H1 (cell line): ENCODE results near the gene FAR2. TPM values are rescaled to one million over a fixed set of nuclear protein-coding genes. Genes with fewer than 3 reads are reported as not detected.

Source experiments
- CTCF ChIA-PET: fragments of 300-600 bp; sonication (Branson Sonifier 250); formaldehyde crosslinking; loops from one replicate; lab custom pipeline; 2021; ENCODE audit not compliant: partially characterized antibody; lab: Charles Lee
- POLR2A ChIA-PET: fragments of 300-600 bp; sonication (Branson Sonifier 250); formaldehyde crosslinking; loops from one replicate; lab custom pipeline; 2021; ENCODE audit warnings: inconsistent platforms; ENCODE audit not compliant: partially characterized antibody; lab: Charles Lee
- DNase-seq, 2 experiments: peaks; one replicate each; pipeline versions ENCODE4 v3.0.0 to v3.0.0-alpha.2; 2010 to 2022; ENCODE audit warnings: low spot score in 2 of 2, low read depth in 1 of 2, mixed read lengths in 1 of 2
- FAIRE-seq: peaks from 2 replicates; lab custom pipeline; 2011; peaks lifted over from hg19 to GRCh38; lab: Jason Lieb, UNC
- H2AFZ ChIP-seq: 2 replicates; pipeline ENCODE4 v1.8.1; 2012; ENCODE audit warnings: low read length, inconsistent platforms
- H2AK5ac ChIP-seq: 2 replicates; pipeline ENCODE4 v1.6.1; 2013; ENCODE audit warnings: low read depth, low read length
- H2BK120ac ChIP-seq: replicated peaks from 2 replicates; pipeline ENCODE3; 2013; ENCODE audit warnings: low read depth, low read length, inconsistent platforms
- H2BK12ac ChIP-seq: 2 replicates; pipeline ENCODE4 v1.6.1; 2013; ENCODE audit warnings: low read depth, low read length
- H2BK15ac ChIP-seq: 2 replicates; pipeline ENCODE4 v1.6.1; 2013; ENCODE audit warnings: low read length
- H2BK20ac ChIP-seq: 2 replicates; pipeline ENCODE4 v1.6.1; 2013; ENCODE audit warnings: low read length
- H2BK5ac ChIP-seq: 2 replicates; pipeline ENCODE4 v1.6.1; 2013; ENCODE audit warnings: low read depth, low read length
- H3K14ac ChIP-seq: 2 replicates; pipeline ENCODE4 v1.6.1; 2013; ENCODE audit warnings: inconsistent platforms; ENCODE audit not compliant: insufficient read length
- H3K18ac ChIP-seq: 2 replicates; pipeline ENCODE4 v1.6.1; 2013; ENCODE audit warnings: low read length; ENCODE audit errors: extremely low read depth
- H3K23ac ChIP-seq: 2 replicates; pipeline ENCODE4 v1.6.1; 2013; ENCODE audit warnings: inconsistent platforms; ENCODE audit not compliant: insufficient read length
- H3K23me2 ChIP-seq: 2 replicates; pipeline ENCODE4 v1.6.1; 2013; ENCODE audit warnings: low read depth, low read length
- H3K27ac ChIP-seq: 2 replicates; pipeline ENCODE4 v1.6.1; 2011; ENCODE audit warnings: low read depth, low read length, inconsistent platforms
- H3K27me3 ChIP-seq, 4 experiments: replicated peaks in 1 of 4; 1 replicate in 1 of 4; 2 replicates in 3 of 4; pipeline versions ENCODE4 v1.6.1 to v1.8.1; 2011 to 2013; ENCODE audit warnings: low read length in 3 of 4, mild to moderate bottlenecking in 3 of 4, inconsistent platforms in 2 of 4, mixed read lengths in 2 of 4, moderate library complexity in 1 of 4; ENCODE audit not compliant: control insufficient read depth in 3 of 4, insufficient read depth in 3 of 4; ENCODE audit errors: extremely low read depth in 1 of 4
- H3K36me3 ChIP-seq, 4 experiments: 2 replicates each; pipeline versions ENCODE4 v1.6.1 to v1.8.1; 2011 to 2013; ENCODE audit warnings: mild to moderate bottlenecking in 4 of 4, low read length in 3 of 4, moderate library complexity in 2 of 4, control low read depth in 1 of 4, inconsistent platforms in 1 of 4; ENCODE audit not compliant: insufficient read depth in 4 of 4, control insufficient read depth in 2 of 4
- H3K4ac ChIP-seq: replicated peaks from 2 replicates; pipeline ENCODE3; 2013; ENCODE audit warnings: low read length, low read depth, mixed read lengths, inconsistent platforms; ENCODE audit not compliant: insufficient read length
- H3K4me1 ChIP-seq, 4 experiments: replicated peaks in 1 of 4; 1 replicate in 1 of 4; 2 replicates in 3 of 4; pipeline versions ENCODE4 v1.6.1 to v1.8.1; 2011 to 2013; ENCODE audit warnings: low read length in 3 of 4, inconsistent platforms in 2 of 4, mixed read lengths in 1 of 4; ENCODE audit not compliant: insufficient read depth in 4 of 4, control insufficient read depth in 3 of 4
- H3K4me2 ChIP-seq, 2 experiments: 2 replicates each; pipeline versions ENCODE4 v1.6.1 to v1.8.1; 2011 to 2013; ENCODE audit warnings: low read depth in 2 of 2, low read length in 2 of 2, control low read depth in 1 of 2, inconsistent platforms in 1 of 2, mild to moderate bottlenecking in 1 of 2; ENCODE audit not compliant: insufficient read depth in 1 of 2
- H3K4me3 ChIP-seq, 4 experiments: fragments of 200-600, 300-600 bp in 1 of 4; sonication (generic), shearing (Covaris generic), sonication (Bioruptor Twin) in 1 of 4; 2 replicates each; pipeline versions ENCODE4 v1.5.1 to v1.8.1; 2011 to 2016; ENCODE audit warnings: low read length in 4 of 4, low read depth in 3 of 4, control low read depth in 2 of 4, inconsistent platforms in 2 of 4, mild to moderate bottlenecking in 2 of 4, mixed read lengths in 1 of 4, moderate library complexity in 1 of 4; ENCODE audit not compliant: insufficient read depth in 2 of 4; ENCODE audit errors: extremely low read depth in 1 of 4
- H3K56ac ChIP-seq: replicated peaks from 2 replicates; pipeline ENCODE3; 2013; ENCODE audit warnings: low read depth, mild to moderate bottlenecking, mixed read lengths, low read length, inconsistent platforms; ENCODE audit not compliant: insufficient read length
- H3K79me1 ChIP-seq: 2 replicates; pipeline ENCODE4 v1.6.1; 2013; ENCODE audit warnings: low read depth, low read length, control low read depth
- H3K79me2 ChIP-seq, 2 experiments: 2 replicates each; pipeline versions ENCODE4 v1.6.1 to v1.8.1; 2012 to 2013; ENCODE audit warnings: low read length in 2 of 2, mild to moderate bottlenecking in 2 of 2, inconsistent platforms in 1 of 2; ENCODE audit not compliant: insufficient read depth in 2 of 2, control insufficient read depth in 1 of 2
- H3K9ac ChIP-seq, 4 experiments: replicated peaks in 1 of 4; 1 replicate in 1 of 4; 2 replicates in 3 of 4; pipeline versions ENCODE4 v1.6.1 to v1.8.1; 2011 to 2013; ENCODE audit warnings: low read depth in 3 of 4, low read length in 3 of 4, control low read depth in 2 of 4, mild to moderate bottlenecking in 2 of 4, moderate library complexity in 2 of 4, inconsistent platforms in 1 of 4; ENCODE audit errors: extremely low read depth in 1 of 4
- H3K9me3 ChIP-seq, 2 experiments: 2 replicates each; pipeline versions ENCODE4 v1.6.1 to v1.8.1; 2012 to 2013; ENCODE audit warnings: mild to moderate bottlenecking in 2 of 2, moderate library complexity in 2 of 2, control low read depth in 1 of 2, inconsistent platforms in 1 of 2, low read depth in 1 of 2, low read length in 1 of 2, mixed read lengths in 1 of 2; ENCODE audit not compliant: insufficient read depth in 2 of 2
- H4K20me1 ChIP-seq, 2 experiments: replicated peaks in 1 of 2; 2 replicates each; pipeline versions ENCODE3 to v1.8.1; 2011 to 2013; ENCODE audit warnings: inconsistent platforms in 2 of 2, low read length in 2 of 2, mild to moderate bottlenecking in 1 of 2; ENCODE audit not compliant: insufficient read depth in 2 of 2, control insufficient read depth in 1 of 2
- H4K5ac ChIP-seq: 2 replicates; pipeline ENCODE4 v1.6.1; 2013; ENCODE audit warnings: low read length, low read depth, mixed read lengths, inconsistent platforms; ENCODE audit not compliant: insufficient read length
- H4K8ac ChIP-seq: 2 replicates; pipeline ENCODE4 v1.8.0; 2013; ENCODE audit warnings: mild to moderate bottlenecking, moderate library complexity, low read length, inconsistent platforms; ENCODE audit not compliant: insufficient read depth; ENCODE audit errors: extremely low read depth
- H4K91ac ChIP-seq: replicated peaks from 2 replicates; pipeline ENCODE3; 2013; ENCODE audit warnings: low read length, mixed read lengths, inconsistent platforms; ENCODE audit not compliant: insufficient read length
- ATF2 ChIP-seq: IDR thresholded peaks from 2 replicates; pipeline ENCODE4 v1.6.1; 2012; ENCODE audit warnings: low read length, inconsistent platforms
- CEBPB ChIP-seq: IDR thresholded peaks from 2 replicates; pipeline ENCODE4 v1.6.1; 2012; ENCODE audit warnings: low read depth, low read length
- CREB1 ChIP-seq: IDR thresholded peaks from 2 replicates; pipeline ENCODE4 v1.6.1; 2012; ENCODE audit warnings: inconsistent platforms
- EZH2 ChIP-seq: fragments of 200-600 bp; sonication (generic); IDR thresholded peaks from 2 replicates; pipeline ENCODE4 v1.7.1; 2012; ENCODE audit warnings: low read depth, mild to moderate bottlenecking, moderate library complexity, low read length, inconsistent platforms; ENCODE audit not compliant: severe bottlenecking
- HDAC6 ChIP-seq: IDR thresholded peaks from one replicate; pipeline ENCODE4 v1.7.1; 2012; ENCODE audit warnings: low read depth, mild to moderate bottlenecking, inconsistent platforms, low read length, moderate library complexity
- KDM5A ChIP-seq: fragments of 200-600 bp; IDR thresholded peaks from 2 replicates; pipeline ENCODE4 v1.7.1; 2012; ENCODE audit warnings: mild to moderate bottlenecking, low read length, inconsistent platforms, mixed read lengths
- NANOG ChIP-seq: IDR thresholded peaks from 2 replicates; pipeline ENCODE4 v1.6.1; 2011; ENCODE audit warnings: low read length, low read depth, mild to moderate bottlenecking, inconsistent platforms; ENCODE audit not compliant: insufficient read depth, poor library complexity, severe bottlenecking
- RNF2 ChIP-seq: fragments of 200-900, 300-1000 bp; sonication (generic); IDR thresholded peaks from 2 replicates; pipeline ENCODE4 v1.7.1; 2016; ENCODE audit warnings: borderline replicate concordance, low read depth, mild to moderate bottlenecking, antibody characterized with exemption, low read length; ENCODE audit not compliant: poor library complexity, severe bottlenecking; ENCODE audit errors: missing control alignments
- SIX5 ChIP-seq: IDR thresholded peaks from 2 replicates; pipeline ENCODE4 v1.6.1; 2011; ENCODE audit warnings: mild to moderate bottlenecking, low read depth, low read length
- SP1 ChIP-seq: IDR thresholded peaks from 2 replicates; pipeline ENCODE4 v1.6.1; 2011; ENCODE audit warnings: low read depth, low read length
- SP2 ChIP-seq: IDR thresholded peaks from 2 replicates; pipeline ENCODE4 v1.6.1; 2012; ENCODE audit warnings: mild to moderate bottlenecking, low read length, inconsistent platforms
- TAF1 ChIP-seq: IDR thresholded peaks from 2 replicates; pipeline ENCODE4 v1.6.1; 2011; ENCODE audit warnings: mild to moderate bottlenecking, low read depth, low read length
- TEAD4 ChIP-seq: IDR thresholded peaks from 2 replicates; pipeline ENCODE4 v1.6.1; 2012; ENCODE audit warnings: low read depth, low read length, inconsistent platforms, mixed read lengths
- WGBS, 2 experiments: shearing (Covaris generic) in 1 of 2; methylation state at CpG; one replicate each; pipeline versions ENCODE4 v1.1.6 to v1.1.7; 2013 to 2015; ENCODE audit warnings: low lambda C conversion rate in 2 of 2, mixed read lengths in 2 of 2, inconsistent platforms in 1 of 2, low coverage in 1 of 2, missing lambda C conversion rate in 1 of 2; ENCODE audit not compliant: insufficient replicate concordance in 2 of 2, insufficient coverage in 1 of 2, insufficient read length in 1 of 2; ENCODE audit errors: extremely low coverage in 1 of 2, missing lambda C conversion rate in 1 of 2; 5-methylcytosine and 5-hydroxymethylcytosine counted together
- polyA plus RNA-seq, 7 experiments: library from polyadenylated mRNA; depleted of rRNA in 3 of 7; stranded (reverse) in 5 of 7; unstranded in 2 of 7; fragments of >200 nt in 5 of 7; fragments of 200-250 nt in 2 of 7; gene quantifications; 1 replicate in 5 of 7; 2 replicates in 1 of 7; 4 replicates in 1 of 7; pipeline versions ENCODE4 v1.2.1 to v1.2.3, GENCODE V29; 2011 to 2013; ENCODE audit warnings: missing spikeins in 2 of 7, mixed read lengths in 2 of 7
- total RNA-seq: library from RNA; stranded (reverse); fragmentation: NEBNext Ultra II Directional; extraction: Animal tissue kit (Norgen Biotek cat#: 25700); gene quantifications from 2 replicates; pipeline ENCODE4 v1.2.1, GENCODE V29; 2021

FAR2 gene
- total and polyA plus RNA-seq, 2 of the 8 experiments (the other 6 are each of a cell fraction or from before 2014, with no cell fraction given): 24.0 to 24.1 TPM

- no peak overlapping the region for H4K91ac ChIP-seq
- FAIRE-seq (no peak), DNase-seq (no peak)
- no peaks in the 10 kb centered on the region for H3K9me3 ChIP-seq
- no peak overlapping the region for H3K4me3 ChIP-seq
- H2BK12ac ChIP-seq: no peak overlapping the region
- H3K27me3 ChIP-seq: no peaks in the 10 kb centered on the region
- no peak overlapping the region for H3K27ac ChIP-seq
- H2BK120ac ChIP-seq: no peak overlapping the region
- ChIA-PET POLR2A (no interaction called here), CTCF (interaction anchor here (0.6 kb wide), 2 partner anchors 18 to 1307 kb away, joined by 3 to 4 read pairs; no protein-coding TSS in a partner anchor)
- no peaks in the 10 kb centered on the region; a peak in 1 of 8 replicates for H3K36me3 ChIP-seq
- no peak overlapping the region for H3K18ac ChIP-seq
- no peak overlapping the region for H3K56ac ChIP-seq
- no peak overlapping the region for H2BK15ac ChIP-seq
- WGBS, 2 experiments: 87% methylated on average over 4 of the region's 4 CpGs; no CpG with 5 or more reads in 1 of the 2 experiments
- H2AFZ ChIP-seq: no peak overlapping the region
- H4K5ac ChIP-seq: no peak overlapping the region
- H2BK5ac ChIP-seq: no peak overlapping the region
- no peaks in the 10 kb centered on the region for H3K23me2 ChIP-seq
- no peak overlapping the region for H3K4me2 ChIP-seq
- peaks cover 0 to 4% (median 3%) of the 10 kb centered on the region in 4 experiments; a peak in 4 of 7 replicates for H3K4me1 ChIP-seq
- H3K79me2 ChIP-seq: no peaks in the 10 kb centered on the region
- H3K79me1 ChIP-seq: no peaks in the 10 kb centered on the region
- no peak overlapping the region for H3K4ac ChIP-seq
- H4K8ac ChIP-seq: no peak overlapping the region
- no peak overlapping the region for H2BK20ac ChIP-seq
- H4K20me1 ChIP-seq: no peaks in the 10 kb centered on the region
- H2AK5ac ChIP-seq: no peak overlapping the region
- no peak overlapping the region for H3K14ac ChIP-seq
- no peak overlapping the region for H3K23ac ChIP-seq
- no peak overlapping the region for H3K9ac ChIP-seq
- TF ChIP-seq EZH2: no peak
- TF ChIP-seq ATF2: no peak
- no peak for TF ChIP-seq SIX5
- TF ChIP-seq NANOG: no peak
- TF ChIP-seq TAF1: no peak
- no peak for TF ChIP-seq KDM5A
- TF ChIP-seq RNF2: no peak
- no peak for TF ChIP-seq TEAD4
- TF ChIP-seq CEBPB: no peak
- TF ChIP-seq CREB1: no peak
- no peak for TF ChIP-seq SP2
- TF ChIP-seq SP1: no peak
- TF ChIP-seq HDAC6: no peak
These were observed 128.2 kb downstream of the FAR2 start for GRCh38 chr12:29277231-29277630.
